Panc1 (cell line): ENCODE data around the gene CACNA2D3. TPM values are rescaled to one million over a fixed set of nuclear protein-coding genes. Genes with fewer than 3 reads are reported as not detected.

Experiments
- ATAC-seq: fragments of 200-7000 bp; cut with Tn5 transposase; 2 replicates; pipeline ENCODE4 v1.9.1; 2020; ENCODE audit warnings: mild to moderate bottlenecking, moderate library complexity
- BruUV-seq: library from RNA; stranded (reverse); fragments of 400-500 nt; replicated peaks from 2 replicates; lab custom pipeline; 2021; lab: Mats Ljungman, UMichigan
- CTCF ChIA-PET: fragments of 300-600 bp; sonication (Branson Sonifier 250); formaldehyde crosslinking; loops from one replicate; lab custom pipeline; 2022; ENCODE audit warnings: antibody characterized with exemption; lab: Charles Lee
- POLR2A ChIA-PET: fragments of 300-600 bp; sonication (Branson Sonifier 250); formaldehyde crosslinking; loops from one replicate; lab custom pipeline; 2022; ENCODE audit warnings: antibody characterized with exemption; lab: Charles Lee
- DNase-seq: peaks from one replicate; pipeline ENCODE4 v3.0.0-alpha.2; 2010; ENCODE audit warnings: low read depth, low spot score
- H3K27ac ChIP-seq: 2 replicates; pipeline ENCODE4 v1.5.1; 2011; ENCODE audit warnings: mild to moderate bottlenecking, low read length, inconsistent platforms
- H3K27me3 ChIP-seq: fragments of 200-500 bp; sonication (Bioruptor generic); 2 replicates; pipeline ENCODE4 v1.6.0; 2014; ENCODE audit warnings: low read length, inconsistent platforms; ENCODE audit not compliant: control insufficient read depth, insufficient read depth
- H3K36me3 ChIP-seq: fragments of 200-500 bp; sonication (Bioruptor generic); 2 replicates; pipeline ENCODE4 v1.5.1; 2014; ENCODE audit warnings: inconsistent platforms, mild to moderate bottlenecking, low read length, moderate library complexity; ENCODE audit not compliant: control insufficient read depth, insufficient read depth
- H3K4me1 ChIP-seq: 2 replicates; pipeline ENCODE4 v1.5.1; 2011; ENCODE audit warnings: inconsistent platforms, mild to moderate bottlenecking, low read length, moderate library complexity; ENCODE audit not compliant: control insufficient read depth, insufficient read depth
- H3K4me3 ChIP-seq, 2 experiments: 2 replicates each; pipeline ENCODE4 v1.5.1; 2011 to 2012; ENCODE audit warnings: low read depth in 2 of 2, low read length in 2 of 2, mild to moderate bottlenecking in 2 of 2, inconsistent platforms in 1 of 2, moderate library complexity in 1 of 2
- H3K9me3 ChIP-seq: fragments of 200-500 bp; sonication (Bioruptor generic); 2 replicates; pipeline ENCODE4 v1.5.1; 2014; ENCODE audit warnings: low read depth, mild to moderate bottlenecking, inconsistent platforms, low read length, moderate library complexity; ENCODE audit not compliant: control insufficient read depth, insufficient read depth
- CTCF ChIP-seq: fragments of 450-650 bp; IDR thresholded peaks from 2 replicates; pipeline ENCODE4 v1.5.1; 2017; ENCODE audit warnings: mild to moderate bottlenecking
- POLR2AphosphoS5 ChIP-seq: IDR thresholded peaks from 2 replicates; pipeline ENCODE4 v1.6.1; 2012; ENCODE audit warnings: mild to moderate bottlenecking, low read depth, low read length, moderate library complexity
- SIN3A ChIP-seq: IDR thresholded peaks from 2 replicates; pipeline ENCODE4 v1.6.1; 2012; ENCODE audit warnings: low read depth, mild to moderate bottlenecking, low read length, moderate library complexity, borderline replicate concordance; ENCODE audit not compliant: insufficient read depth
- TCF7L2 ChIP-seq: IDR thresholded peaks from 2 replicates; pipeline ENCODE4 v1.6.1; 2011; ENCODE audit warnings: mild to moderate bottlenecking, low read depth, low read length, inconsistent platforms
- in situ Hi-C: cut with HindIII; loops from 2 replicates; pipeline ENCODE4 v1.10.0; 2016; ENCODE audit warnings: low sequenced_read_pairs, low pct_unique_long_range_greater_than_20kb
- intact Hi-C: fragments of 100-400 bp; cut with micrococcal nuclease; formaldehyde crosslinking; loops from one replicate; pipeline ENCODE4 v1.10.0; 2022; ENCODE audit not compliant: unreplicated experiment
- total RNA-seq: library from RNA; stranded (reverse); gene quantifications from one replicate; pipeline ENCODE4 v1.2.1, GENCODE V29; 2021; ENCODE audit not compliant: unreplicated experiment
- TF ChIP-seq, protein P1 (sequence below), 2 experiments: IDR thresholded peaks; 2 replicates each; pipeline ENCODE4 v1.6.1; 2011 to 2012; ENCODE audit warnings: low read depth in 2 of 2, control low read depth in 1 of 2, low read length in 1 of 2, mild to moderate bottlenecking in 1 of 2, moderate library complexity in 1 of 2; ENCODE audit not compliant: insufficient read depth in 1 of 2

Gene CACNA2D3
- total RNA-seq, 1 experiment from 2014 or later, result 0.41 TPM

- no peaks in the 10 kb centered on the region for H3K27me3 ChIP-seq
- ChIA-PET POLR2A (no interaction called here), CTCF (no interaction called here)
- in situ Hi-C loops, result no loop called here
- BruUV-seq, result no TSS peak
- TF ChIP-seq POLR2AphosphoS5 (no peak), TCF7L2 (no peak), CTCF (no peak), SIN3A (no peak)
- TF ChIP-seq, protein P1, sequence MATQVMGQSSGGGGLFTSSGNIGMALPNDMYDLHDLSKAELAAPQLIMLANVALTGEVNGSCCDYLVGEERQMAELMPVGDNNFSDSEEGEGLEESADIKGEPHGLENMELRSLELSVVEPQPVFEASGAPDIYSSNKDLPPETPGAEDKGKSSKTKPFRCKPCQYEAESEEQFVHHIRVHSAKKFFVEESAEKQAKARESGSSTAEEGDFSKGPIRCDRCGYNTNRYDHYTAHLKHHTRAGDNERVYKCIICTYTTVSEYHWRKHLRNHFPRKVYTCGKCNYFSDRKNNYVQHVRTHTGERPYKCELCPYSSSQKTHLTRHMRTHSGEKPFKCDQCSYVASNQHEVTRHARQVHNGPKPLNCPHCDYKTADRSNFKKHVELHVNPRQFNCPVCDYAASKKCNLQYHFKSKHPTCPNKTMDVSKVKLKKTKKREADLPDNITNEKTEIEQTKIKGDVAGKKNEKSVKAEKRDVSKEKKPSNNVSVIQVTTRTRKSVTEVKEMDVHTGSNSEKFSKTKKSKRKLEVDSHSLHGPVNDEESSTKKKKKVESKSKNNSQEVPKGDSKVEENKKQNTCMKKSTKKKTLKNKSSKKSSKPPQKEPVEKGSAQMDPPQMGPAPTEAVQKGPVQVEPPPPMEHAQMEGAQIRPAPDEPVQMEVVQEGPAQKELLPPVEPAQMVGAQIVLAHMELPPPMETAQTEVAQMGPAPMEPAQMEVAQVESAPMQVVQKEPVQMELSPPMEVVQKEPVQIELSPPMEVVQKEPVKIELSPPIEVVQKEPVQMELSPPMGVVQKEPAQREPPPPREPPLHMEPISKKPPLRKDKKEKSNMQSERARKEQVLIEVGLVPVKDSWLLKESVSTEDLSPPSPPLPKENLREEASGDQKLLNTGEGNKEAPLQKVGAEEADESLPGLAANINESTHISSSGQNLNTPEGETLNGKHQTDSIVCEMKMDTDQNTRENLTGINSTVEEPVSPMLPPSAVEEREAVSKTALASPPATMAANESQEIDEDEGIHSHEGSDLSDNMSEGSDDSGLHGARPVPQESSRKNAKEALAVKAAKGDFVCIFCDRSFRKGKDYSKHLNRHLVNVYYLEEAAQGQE (IDR thresholded peaks at IDR 0.05; ENCODE audit: insufficient read depth in 1 of 2, low read depth in 2 of 2, low read length in 1 of 2), result no peak
- no peaks in the 10 kb centered on the region for H3K36me3 ChIP-seq
- intact Hi-C loops, result no loop called here
- no peak overlapping the region for H3K27ac ChIP-seq
- H3K9me3 ChIP-seq, result no peaks in the 10 kb centered on the region
- DNase-seq (no peak), ATAC-seq (no peak)
- no peak overlapping the region for H3K4me3 ChIP-seq
- H3K4me1 ChIP-seq, result no peaks in the 10 kb centered on the region
These were observed 1000.0 kb downstream of the CACNA2D3 start for GRCh38 chr3:55122312-55122711.

Other genes with a start within 250 kb of the CACNA2D3 start
- 26.2 TPM for gene ACTR8, start 240.4 kb upstream of the CACNA2D3 start, total RNA-seq
- gene SELENOK, start 230.7 kb upstream of the CACNA2D3 start, total RNA-seq, result 16.3 TPM